ENCODE results near the gene PTGER1. TPM values are rescaled to one million over a fixed set of nuclear protein-coding genes. Genes with fewer than 3 reads are reported as not detected.

The PTGER1 gene
- total and polyA plus RNA-seq, 4 donors = 0.15 to 0.42 (median 0.22) TPM; not detected in 1

- Histone ChIP-seq H3K27me3 (ENCODE audit: control insufficient read depth in 4 of 4, insufficient read depth in 4 of 4, low read length in 3 of 4) (no peaks in the 10 kb centered on the region), H3K4me3 (ENCODE audit: low read depth in 1 of 3, low read length in 3 of 3) (no peak overlapping the region), H3K27ac (ENCODE audit: low read depth in 1 of 2, low read length in 2 of 2) (peak overlapping the region in 1 of 2 donors; percentile 70), H3K4me1 (ENCODE audit: control insufficient read depth in 4 of 4, insufficient read depth in 4 of 4, low read length in 3 of 4) (peaks cover 1 to 19% (median 17%) of the 10 kb centered on the region in 4 donors), H3K9ac (ENCODE audit: low read depth in 1 of 2, low read length in 2 of 2) (no peak overlapping the region), H3K9me3 (ENCODE audit: control insufficient read depth in 4 of 4, low read length in 3 of 4) (no peaks in the 10 kb centered on the region), H3K36me3 (ENCODE audit: control insufficient read depth in 4 of 4, insufficient read depth in 3 of 4, low read depth in 1 of 4, low read length in 3 of 4) (no peaks in the 10 kb centered on the region)
- DNase-seq (ENCODE audit: low spot score) = no peak
- no peak for TF ChIP-seq ATF3 (IDR thresholded peaks at IDR 0.05)
- peak; percentile 18 for TF ChIP-seq FOXA2 (IDR thresholded peaks at IDR 0.05)
- TF ChIP-seq GABPA (IDR thresholded peaks at IDR 0.05 in 1 of 2, conservative IDR thresholded peaks at IDR 0.05 in 1 of 2) = peak in 1 of 2 donors; percentile 15
- peak; percentile 68 to 83 for TF ChIP-seq RXRA (IDR thresholded peaks at IDR 0.05)
- TF ChIP-seq JUND (IDR thresholded peaks at IDR 0.05) = peak in 1 of 2 donors; percentile 53
- TF ChIP-seq CTCF (IDR thresholded peaks at IDR 0.05; ENCODE audit: low read depth, low read length, missing input control) = no peak
- TF ChIP-seq EGR1 (IDR thresholded peaks at IDR 0.05; ENCODE audit: low read depth in 2 of 2) = no peak
- TF ChIP-seq HNF4A (conservative IDR thresholded peaks at IDR 0.05) = peak; percentile 56 to 65
- TF ChIP-seq NR2F2 (IDR thresholded peaks at IDR 0.05) = no peak
- peak; percentile 11 for TF ChIP-seq HNF4G (IDR thresholded peaks at IDR 0.05)
- no peak for TF ChIP-seq RAD21 (IDR thresholded peaks at IDR 0.05)
- no peak for TF ChIP-seq ZBTB33 (IDR thresholded peaks at IDR 0.05)
- no peak for TF ChIP-seq FOXA1 (IDR thresholded peaks at IDR 0.05)
- peak; percentile 39 for TF ChIP-seq REST (IDR thresholded peaks at IDR 0.05)
- TF ChIP-seq TAF1 (conservative IDR thresholded peaks at IDR 0.05) = no peak
- no peak for TF ChIP-seq YY1 (IDR thresholded peaks at IDR 0.05)
- no peak for TF ChIP-seq MAX (IDR thresholded peaks at IDR 0.05)
- TF ChIP-seq SP1 (IDR thresholded peaks at IDR 0.05) = peak; percentile 62
- 72% methylated on average over 11 of the region's 11 CpGs for WGBS
Measured at GRCh38 chr19:14502334-14503092, 27.4 kb upstream of the PTGER1 start.

All from liver (tissue), 9 donors.